A549 (cell line): ENCODE results near the gene DARS2. TPM values are rescaled to one million over a fixed set of nuclear protein-coding genes. Genes with fewer than 3 reads are reported as not detected.

Experiments used
- ATAC-seq, 2 experiments: fragments of 200-7000 bp in 1 of 2; fragments of >200 bp in 1 of 2; cut with Nextera tagmentation in 1 of 2; cut with Tn5 transposase in 1 of 2; 3 replicates each; pipeline versions ENCODE4 v1.8.0 to v1.9.1; 2018 to 2020; ENCODE audit warnings: mild to moderate bottlenecking in 1 of 2, moderate library complexity in 1 of 2
- CTCF ChIA-PET: fragments of 300-600 bp; sonication (Branson Sonifier 250); formaldehyde crosslinking; extraction: SDS; loops from one replicate; lab custom pipeline; 2021; ENCODE audit warnings: antibody characterized with exemption, inconsistent platforms; lab: Yijun Ruan, JAX
- POLR2A ChIA-PET: fragments of 350-600 bp; formaldehyde crosslinking; extraction: SDS; loops from one replicate; lab custom pipeline; 2021; ENCODE audit warnings: antibody characterized with exemption, inconsistent platforms; lab: Yijun Ruan, JAX
- DNase-seq, 2 experiments: peaks; one replicate each; pipeline versions ENCODE4 v3.0.0 to v3.0.0-alpha.2; 2011 to 2016; ENCODE audit warnings: low read depth in 1 of 2, low spot score in 1 of 2
- FAIRE-seq: peaks from 2 replicates; lab custom pipeline; 2011; peaks lifted over from hg19 to GRCh38; lab: Jason Lieb, UNC
- H3K27ac ChIP-seq, 2 experiments: fragments of >200 bp; sonication (Bioruptor Twin); formaldehyde crosslinking; 3 replicates each; pipeline ENCODE4 v1.5.1; 2016 to 2017
- H3K4me1 ChIP-seq: fragments of >200 bp; sonication (Bioruptor Twin); formaldehyde crosslinking; 3 replicates; pipeline ENCODE4 v1.6.1; 2016
- H3K4me2 ChIP-seq: fragments of >200 bp; sonication (Bioruptor Twin); formaldehyde crosslinking; 3 replicates; pipeline ENCODE4 v1.6.1; 2016
- H3K4me3 ChIP-seq: fragments of >200 bp; sonication (Bioruptor Twin); formaldehyde crosslinking; 3 replicates; pipeline ENCODE4 v1.5.1; 2016
- H3K9me3 ChIP-seq: fragments of >200 bp; sonication (Bioruptor Twin); formaldehyde crosslinking; 3 replicates; pipeline ENCODE4 v1.6.1; 2016
- CBX8 ChIP-seq: fragments of 200-600 bp; sonication (generic); IDR thresholded peaks from 2 replicates; pipeline ENCODE4 v1.6.1; 2016
- CEBPB ChIP-seq, 2 experiments: fragments of >200 bp in 1 of 2; sonication (Bioruptor Twin) in 1 of 2; formaldehyde crosslinking in 1 of 2; IDR thresholded peaks; 2 replicates each; pipeline ENCODE4 v1.6.1; 2012 to 2016
- EHF ChIP-seq: fragments of 250-450 bp; sonication (Bioruptor Pico); IDR thresholded peaks from 2 replicates; pipeline ENCODE4 v1.5.0; 2020; ENCODE audit warnings: mild to moderate bottlenecking
- EHMT2 ChIP-seq: fragments of 200-600 bp; sonication (generic); IDR thresholded peaks from 2 replicates; pipeline ENCODE4 v1.6.1; 2016; ENCODE audit warnings: antibody characterized with exemption, low read depth, mild to moderate bottlenecking, moderate library complexity
- EP300 ChIP-seq, 2 experiments: fragments of >200 bp; sonication (Bioruptor Twin); formaldehyde crosslinking; IDR thresholded peaks; 2 replicates in 1 of 2; 3 replicates in 1 of 2; pipeline ENCODE4 v1.6.1; 2016 to 2017
- FOXS1 ChIP-seq: fragments of 250-450 bp; sonication (Bioruptor Pico); IDR thresholded peaks from 2 replicates; pipeline ENCODE4 v1.5.0; 2020; ENCODE audit warnings: mild to moderate bottlenecking, moderate library complexity
- GATA3 ChIP-seq: IDR thresholded peaks from 2 replicates; pipeline ENCODE4 v1.6.1; 2012; ENCODE audit warnings: borderline replicate concordance
- HOXA7 ChIP-seq: fragments of 250-450 bp; sonication (Bioruptor Pico); IDR thresholded peaks from 2 replicates; pipeline ENCODE4 v1.5.0; 2020; ENCODE audit warnings: mild to moderate bottlenecking, moderate library complexity
- JUNB ChIP-seq: fragments of >200 bp; sonication (Bioruptor Twin); formaldehyde crosslinking; IDR thresholded peaks from 2 replicates; pipeline ENCODE4 v1.6.1; 2016
- MAFK ChIP-seq: fragments of 450-650 bp; IDR thresholded peaks from 2 replicates; pipeline ENCODE4 v1.6.1; 2014; ENCODE audit not compliant: partially characterized antibody
- MAZ ChIP-seq: fragments of 150-350 bp; IDR thresholded peaks from 2 replicates; pipeline ENCODE4 v1.6.1; 2014; ENCODE audit warnings: antibody characterized with exemption, low read depth, low read length, borderline replicate concordance
- NR3C1 ChIP-seq: fragments of >200 bp; sonication (Bioruptor Twin); formaldehyde crosslinking; IDR thresholded peaks from 3 replicates; pipeline ENCODE4 v1.6.1; 2017
- POLR2A ChIP-seq: IDR thresholded peaks from 2 replicates; pipeline ENCODE4 v1.6.1; 2012; ENCODE audit warnings: mild to moderate bottlenecking, low read length
- POLR2AphosphoS2 ChIP-seq: conservative IDR thresholded peaks from 2 replicates; pipeline ENCODE4 v1.6.1; 2012; ENCODE audit warnings: low read length, improper control_type of control experiment, inconsistent platforms
- RARB ChIP-seq: fragments of 250-450 bp; sonication (Bioruptor Pico); IDR thresholded peaks from 2 replicates; pipeline ENCODE4 v1.8.0; 2021; ENCODE audit warnings: mild to moderate bottlenecking, moderate library complexity
- RCOR1 ChIP-seq: fragments of 150-350 bp; IDR thresholded peaks from 2 replicates; pipeline ENCODE4 v1.6.1; 2014; ENCODE audit warnings: antibody characterized with exemption, low read length, low read depth
- RFX5 ChIP-seq: fragments of 450-650 bp; IDR thresholded peaks from 2 replicates; pipeline ENCODE4 v1.7.1; 2014; ENCODE audit warnings: antibody characterized with exemption, mild to moderate bottlenecking, moderate library complexity
- RNF2 ChIP-seq: fragments of 200-600 bp; sonication (generic); IDR thresholded peaks from 2 replicates; pipeline ENCODE4 v1.6.1; 2016; ENCODE audit warnings: low read depth, mild to moderate bottlenecking, antibody characterized with exemption, moderate library complexity, borderline replicate concordance
- TP53 ChIP-seq: fragments of 250-450 bp; sonication (Bioruptor Pico); IDR thresholded peaks from 2 replicates; pipeline ENCODE4 v1.5.0; 2021; ENCODE audit warnings: mild to moderate bottlenecking, moderate library complexity
- ZC3H11A ChIP-seq: fragments of 450-650 bp; IDR thresholded peaks from 2 replicates; pipeline ENCODE4 v1.6.1; 2014; ENCODE audit warnings: antibody characterized with exemption, mild to moderate bottlenecking
- ZFP36 ChIP-seq: fragments of 450-650 bp; IDR thresholded peaks from 2 replicates; pipeline ENCODE4 v1.6.1; 2014; ENCODE audit warnings: borderline replicate concordance; ENCODE audit not compliant: partially characterized antibody
- ZSCAN20 ChIP-seq: fragments of 250-450 bp; sonication (Bioruptor Pico); IDR thresholded peaks from 2 replicates; pipeline ENCODE4 v1.8.0; 2022; ENCODE audit warnings: mild to moderate bottlenecking, moderate library complexity
- WGBS: methylation state at CpG from one replicate; pipeline ENCODE4 v1.1.6; 2017; ENCODE audit errors: missing lambda C conversion rate; 5-methylcytosine and 5-hydroxymethylcytosine counted together
- polyA plus RNA-seq, 4 experiments: library from polyadenylated mRNA; depleted of rRNA in 3 of 4; stranded (reverse); fragments of >200 nt; fragmentation: RNase III in 1 of 4; extraction: RNeasy Plus Mini Kit Qiagen cat#74134 plus additional on column Dnase treatment in 1 of 4; gene quantifications; 2 replicates in 3 of 4; 3 replicates in 1 of 4; pipeline ENCODE4 v1.2.3, GENCODE V29; 2011 to 2017
- TF ChIP-seq, protein P1 (sequence below): fragments of 450-650 bp; IDR thresholded peaks from 2 replicates; pipeline ENCODE4 v1.6.1; 2014; ENCODE audit warnings: antibody characterized with exemption
- TF ChIP-seq, protein P2 (sequence below): fragments of >200 bp; sonication (Bioruptor Twin); formaldehyde crosslinking; IDR thresholded peaks from 2 replicates; pipeline ENCODE4 v1.6.1; 2016
- TF ChIP-seq, protein P3 (sequence below): IDR thresholded peaks from 2 replicates; pipeline ENCODE4 v1.6.1; 2012
- TF ChIP-seq, protein P4 (sequence below): IDR thresholded peaks from 2 replicates; pipeline ENCODE4 v1.6.1; 2012; ENCODE audit warnings: low read depth, borderline replicate concordance
- TF ChIP-seq, protein P5 (sequence below): fragments of 250-450 bp; sonication (Bioruptor Pico); IDR thresholded peaks from 2 replicates; pipeline ENCODE4 v1.5.0; 2020; ENCODE audit warnings: low read depth, mild to moderate bottlenecking, moderate library complexity

The DARS2 gene
- polyA plus RNA-seq, 2 of the 4 experiments (the other 2 are of a cell fraction): 43.1 to 70.4 TPM

DNA sequence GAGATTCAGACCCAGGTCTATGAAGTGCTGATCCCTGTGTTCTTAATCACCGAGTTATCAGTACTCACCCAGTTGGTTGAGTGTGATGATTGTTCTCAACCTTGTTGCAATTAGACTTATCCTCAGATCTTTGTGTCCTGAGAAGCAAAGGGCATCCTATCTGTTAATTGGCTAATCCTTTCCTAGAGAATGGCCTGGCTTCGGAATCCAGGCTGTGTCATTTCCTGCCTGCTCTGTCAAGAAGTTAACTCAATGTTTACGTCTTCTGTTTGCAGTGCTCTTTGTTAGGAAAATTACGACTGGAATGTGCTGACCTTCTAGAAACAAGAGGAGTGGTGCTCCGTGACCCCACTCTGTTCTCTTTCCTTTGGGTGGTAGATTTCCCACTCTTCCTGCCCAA, 28.6 kb downstream of the DARS2 start:
- no peak for ATAC-seq
- no peaks in the 10 kb centered on the region for H3K9me3 ChIP-seq
- no peak overlapping the region for H3K27ac ChIP-seq
- no peak for FAIRE-seq
- WGBS: 70% methylated on average over 5 of the region's 5 CpGs
- no peak overlapping the region for H3K4me2 ChIP-seq
- no peaks in the 10 kb centered on the region for H3K4me1 ChIP-seq
- CTCF ChIA-PET: interaction anchor here (1.1 to 1.2 kb wide), 2 partner anchors 13 to 433 kb away, joined by 3 read pairs; no protein-coding TSS in a partner anchor
- no peak for TF ChIP-seq FOXS1 (CRISPR knock-in tag)
- no peak for TF ChIP-seq GATA3
- TF ChIP-seq EHMT2: no peak
- no peak for TF ChIP-seq RFX5
- TF ChIP-seq CEBPB (IDR thresholded peaks at IDR 0.05): no peak
- no peak for TF ChIP-seq EHF (CRISPR knock-in tag)
- TF ChIP-seq TP53 (CRISPR knock-in tag): no peak
- TF ChIP-seq POLR2A: no peak
- TF ChIP-seq JUNB: no peak
- TF ChIP-seq, protein P1, sequence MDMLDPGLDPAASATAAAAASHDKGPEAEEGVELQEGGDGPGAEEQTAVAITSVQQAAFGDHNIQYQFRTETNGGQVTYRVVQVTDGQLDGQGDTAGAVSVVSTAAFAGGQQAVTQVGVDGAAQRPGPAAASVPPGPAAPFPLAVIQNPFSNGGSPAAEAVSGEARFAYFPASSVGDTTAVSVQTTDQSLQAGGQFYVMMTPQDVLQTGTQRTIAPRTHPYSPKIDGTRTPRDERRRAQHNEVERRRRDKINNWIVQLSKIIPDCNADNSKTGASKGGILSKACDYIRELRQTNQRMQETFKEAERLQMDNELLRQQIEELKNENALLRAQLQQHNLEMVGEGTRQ: no peak
- TF ChIP-seq RARB (CRISPR knock-in tag): no peak
- POLR2A ChIA-PET: interaction anchor here (2.5 kb wide), 1 partner anchor 15 kb away, joined by 16 read pairs; the partner anchor contains the start of genes GAS5 and ZBTB37
- H3K4me3 ChIP-seq: no peak overlapping the region
- no peak for DNase-seq

DNA sequence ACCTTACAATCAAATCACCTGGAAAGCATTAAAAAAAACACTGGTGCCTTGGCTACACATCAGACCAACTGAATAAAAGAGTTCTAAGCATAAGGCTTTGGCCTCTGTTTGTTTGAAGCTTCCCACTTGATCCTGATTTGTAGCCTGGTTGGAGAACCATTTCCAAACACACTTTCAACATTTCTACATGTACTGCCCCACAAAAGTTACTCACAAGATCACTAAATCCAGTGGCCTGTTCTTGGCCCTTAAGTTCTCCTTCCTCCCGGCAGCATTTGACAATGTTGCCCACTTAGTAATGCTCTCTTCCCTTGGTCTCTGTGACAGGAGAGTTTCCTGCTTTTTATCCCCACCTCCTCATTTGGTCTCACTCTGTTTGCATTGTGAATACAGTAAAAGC, 31.5 kb downstream of the DARS2 start:
- no peak overlapping the region for H3K4me2 ChIP-seq
- H3K4me3 ChIP-seq: no peak overlapping the region
- no peak for TF ChIP-seq FOXS1 (CRISPR knock-in tag)
- no peak for TF ChIP-seq RARB (CRISPR knock-in tag)
- TF ChIP-seq, protein P2, sequence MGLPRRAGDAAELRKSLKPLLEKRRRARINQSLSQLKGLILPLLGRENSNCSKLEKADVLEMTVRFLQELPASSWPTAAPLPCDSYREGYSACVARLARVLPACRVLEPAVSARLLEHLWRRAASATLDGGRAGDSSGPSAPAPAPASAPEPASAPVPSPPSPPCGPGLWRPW: no peak
- TF ChIP-seq RCOR1: no peak
- TF ChIP-seq NR3C1: no peak
- TF ChIP-seq, protein P3, sequence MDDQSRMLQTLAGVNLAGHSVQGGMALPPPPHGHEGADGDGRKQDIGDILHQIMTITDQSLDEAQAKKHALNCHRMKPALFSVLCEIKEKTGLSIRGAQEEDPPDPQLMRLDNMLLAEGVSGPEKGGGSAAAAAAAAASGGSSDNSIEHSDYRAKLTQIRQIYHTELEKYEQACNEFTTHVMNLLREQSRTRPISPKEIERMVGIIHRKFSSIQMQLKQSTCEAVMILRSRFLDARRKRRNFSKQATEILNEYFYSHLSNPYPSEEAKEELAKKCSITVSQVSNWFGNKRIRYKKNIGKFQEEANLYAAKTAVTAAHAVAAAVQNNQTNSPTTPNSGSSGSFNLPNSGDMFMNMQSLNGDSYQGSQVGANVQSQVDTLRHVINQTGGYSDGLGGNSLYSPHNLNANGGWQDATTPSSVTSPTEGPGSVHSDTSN: no peak
- TF ChIP-seq HOXA7: no peak
- no peak for TF ChIP-seq ZSCAN20
- TF ChIP-seq RFX5: no peak
- no peak for TF ChIP-seq EP300 (IDR thresholded peaks at IDR 0.05)
- TF ChIP-seq, protein P4, sequence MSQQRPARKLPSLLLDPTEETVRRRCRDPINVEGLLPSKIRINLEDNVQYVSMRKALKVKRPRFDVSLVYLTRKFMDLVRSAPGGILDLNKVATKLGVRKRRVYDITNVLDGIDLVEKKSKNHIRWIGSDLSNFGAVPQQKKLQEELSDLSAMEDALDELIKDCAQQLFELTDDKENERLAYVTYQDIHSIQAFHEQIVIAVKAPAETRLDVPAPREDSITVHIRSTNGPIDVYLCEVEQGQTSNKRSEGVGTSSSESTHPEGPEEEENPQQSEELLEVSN: no peak
- TF ChIP-seq ZC3H11A: no peak
- TF ChIP-seq, protein P5, sequence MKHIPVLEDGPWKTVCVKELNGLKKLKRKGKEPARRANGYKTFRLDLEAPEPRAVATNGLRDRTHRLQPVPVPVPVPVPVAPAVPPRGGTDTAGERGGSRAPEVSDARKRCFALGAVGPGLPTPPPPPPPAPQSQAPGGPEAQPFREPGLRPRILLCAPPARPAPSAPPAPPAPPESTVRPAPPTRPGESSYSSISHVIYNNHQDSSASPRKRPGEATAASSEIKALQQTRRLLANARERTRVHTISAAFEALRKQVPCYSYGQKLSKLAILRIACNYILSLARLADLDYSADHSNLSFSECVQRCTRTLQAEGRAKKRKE (CRISPR knock-in tag): no peak
- TF ChIP-seq RNF2: no peak
- no peak for TF ChIP-seq EHF (CRISPR knock-in tag)
- TF ChIP-seq MAZ: no peak
- TF ChIP-seq CBX8: no peak
- TF ChIP-seq MAFK: no peak
- TF ChIP-seq POLR2AphosphoS2: no peak
- no peak for TF ChIP-seq ZFP36
- H3K27ac ChIP-seq: no peak overlapping the region
- no peak for FAIRE-seq
- WGBS: 75% methylated on average over 1 of the region's 1 CpG
- DNase-seq: no peak
- POLR2A ChIA-PET: interaction anchor here (0.6 to 2.6 kb wide), 2 partner anchors 10 to 13 kb away, joined by 3 to 20 read pairs; partner anchors contain the start of gene ZBTB37
- H3K9me3 ChIP-seq: no peaks in the 10 kb centered on the region
- ATAC-seq: no peak
- no peaks in the 10 kb centered on the region for H3K4me1 ChIP-seq
- CTCF ChIA-PET: interaction anchor here (0.6 to 1.4 kb wide), 4 partner anchors 11 to 1113 kb away, joined by 3 to 6 read pairs (median 4); no protein-coding TSS in a partner anchor
